Right ventricle myocardium superior (tissue), 1 donor: ENCODE results near the gene CDH2. TPM values are rescaled to one million over a fixed set of nuclear protein-coding genes. Genes with fewer than 3 reads are reported as not detected.
A peak's percentile ranks its signal among the peaks of the same experiment; 100 is the strongest.

Experiments
- ATAC-seq: fragments of 200-7000 bp; cut with Tn5 transposase; one replicate; pipeline ENCODE4 v1.9.1; 2020; ENCODE audit warnings: mild to moderate bottlenecking; ENCODE audit not compliant: poor library complexity
- DNase-seq: peaks from one replicate; pipeline ENCODE4 v3.0.0-alpha.2; 2020
- intact Hi-C: fragments of 100-400 bp; cut with DNase I; formaldehyde crosslinking; loops from one replicate; pipeline ENCODE4 v1.11.2; 2022
- total RNA-seq: library from RNA; stranded (reverse); fragmentation: NEBNext Ultra II Directional; extraction: Animal tissue kit (Norgen Biotek cat#: 25700); gene quantifications from one replicate; pipeline ENCODE4 v1.2.1, GENCODE V29; 2021
- donor health status: DM: no; HTN: yes; CAD: no; lungs with severe emphysema.

The CDH2 gene
- total RNA-seq, 1 donor from 2014 or later: 308 TPM

DNA sequence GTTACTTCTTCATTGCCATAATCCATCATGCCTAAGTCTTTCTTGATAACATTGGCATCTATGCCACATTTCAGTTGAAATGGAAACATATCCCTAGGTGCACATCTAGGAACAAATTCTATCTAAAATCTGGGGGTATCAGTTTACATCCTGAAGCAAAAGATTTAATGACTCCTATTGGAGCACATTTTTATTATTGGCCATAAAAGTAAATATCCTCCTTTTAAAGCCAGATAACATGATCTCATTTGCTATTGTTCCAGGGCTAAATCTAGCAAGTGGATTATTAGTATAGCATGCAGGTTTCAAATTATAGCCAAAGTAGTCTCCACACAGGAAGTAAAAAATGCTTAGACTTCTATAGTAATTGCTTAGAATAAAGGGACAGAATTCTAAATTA lies 193.2 kb downstream of the CDH2 start:
- ATAC-seq: no peak
- DNase-seq: no peak
- intact Hi-C loops: no loop called here

DNA sequence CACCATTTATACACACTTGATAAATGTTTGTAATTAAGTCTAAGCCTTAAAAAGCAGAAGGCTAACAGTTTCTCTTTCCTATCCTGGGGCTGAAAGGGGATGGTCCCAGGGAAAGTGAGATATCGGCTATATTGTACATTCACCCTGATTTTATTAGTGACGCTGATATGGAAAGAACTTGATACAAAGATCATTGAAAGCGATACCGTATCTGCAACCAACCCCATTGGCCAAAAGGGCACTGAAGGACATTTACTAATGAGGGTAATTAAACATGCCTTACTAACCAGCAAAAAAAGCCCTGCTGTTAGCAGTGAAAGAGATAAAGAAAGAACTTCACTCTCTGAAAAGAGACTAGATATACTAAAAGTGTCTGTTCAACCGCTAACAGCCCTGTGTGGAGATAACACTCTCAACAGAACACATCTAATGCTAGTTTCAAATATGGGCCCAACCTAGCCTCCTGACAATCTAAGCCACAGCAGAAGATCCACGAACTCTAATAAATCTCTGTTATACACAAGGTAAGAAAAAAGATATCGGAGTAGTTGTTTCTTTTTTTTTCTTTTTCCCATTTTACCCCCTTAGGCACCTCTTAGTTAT lies 200.0 kb downstream of the CDH2 start:
- intact Hi-C loops: no loop called here
- DNase-seq: no peak
- peak; percentile 42 for ATAC-seq

DNA sequence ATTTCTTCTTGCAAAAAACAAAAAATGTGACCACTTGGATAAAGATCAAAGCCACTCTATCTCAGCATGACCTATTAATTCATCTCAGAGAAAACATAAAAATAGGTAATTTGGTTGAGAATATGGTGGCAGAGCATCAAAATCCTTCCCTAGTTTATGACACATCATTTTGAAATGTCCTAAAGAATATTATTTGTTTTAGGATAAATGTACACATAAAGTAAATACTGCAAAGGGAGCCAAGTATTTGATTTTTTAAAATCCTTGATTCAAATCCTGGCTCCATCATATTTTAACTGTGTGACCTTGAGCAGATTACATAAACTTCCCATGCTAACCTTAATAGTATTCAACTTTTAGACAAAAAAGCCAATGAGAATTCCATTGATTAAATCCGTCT lies 206.6 kb downstream of the CDH2 start:
- ATAC-seq (no peak), DNase-seq (no peak)
- intact Hi-C loops: no loop called here

DNA sequence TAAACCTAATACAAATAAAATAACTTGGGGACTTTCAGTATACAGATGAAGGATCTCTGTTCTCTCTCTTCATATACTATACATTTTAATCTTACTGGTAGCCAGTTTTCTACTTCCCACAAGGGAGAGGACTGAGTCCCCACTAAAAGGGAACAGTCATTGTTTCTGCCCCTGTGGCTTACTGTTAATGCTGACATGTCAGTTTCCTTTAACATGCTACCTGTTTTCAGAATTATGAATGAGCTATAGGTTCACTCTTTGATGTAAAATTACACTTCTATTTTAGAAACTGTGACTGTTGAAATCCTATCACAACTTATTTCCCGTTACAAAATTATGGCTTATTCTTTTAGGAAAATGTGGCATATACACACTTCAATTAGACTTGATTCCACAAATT lies 207.7 kb downstream of the CDH2 start:
- DNase-seq (no peak), ATAC-seq (no peak)
- intact Hi-C loops: no loop called here

DNA sequence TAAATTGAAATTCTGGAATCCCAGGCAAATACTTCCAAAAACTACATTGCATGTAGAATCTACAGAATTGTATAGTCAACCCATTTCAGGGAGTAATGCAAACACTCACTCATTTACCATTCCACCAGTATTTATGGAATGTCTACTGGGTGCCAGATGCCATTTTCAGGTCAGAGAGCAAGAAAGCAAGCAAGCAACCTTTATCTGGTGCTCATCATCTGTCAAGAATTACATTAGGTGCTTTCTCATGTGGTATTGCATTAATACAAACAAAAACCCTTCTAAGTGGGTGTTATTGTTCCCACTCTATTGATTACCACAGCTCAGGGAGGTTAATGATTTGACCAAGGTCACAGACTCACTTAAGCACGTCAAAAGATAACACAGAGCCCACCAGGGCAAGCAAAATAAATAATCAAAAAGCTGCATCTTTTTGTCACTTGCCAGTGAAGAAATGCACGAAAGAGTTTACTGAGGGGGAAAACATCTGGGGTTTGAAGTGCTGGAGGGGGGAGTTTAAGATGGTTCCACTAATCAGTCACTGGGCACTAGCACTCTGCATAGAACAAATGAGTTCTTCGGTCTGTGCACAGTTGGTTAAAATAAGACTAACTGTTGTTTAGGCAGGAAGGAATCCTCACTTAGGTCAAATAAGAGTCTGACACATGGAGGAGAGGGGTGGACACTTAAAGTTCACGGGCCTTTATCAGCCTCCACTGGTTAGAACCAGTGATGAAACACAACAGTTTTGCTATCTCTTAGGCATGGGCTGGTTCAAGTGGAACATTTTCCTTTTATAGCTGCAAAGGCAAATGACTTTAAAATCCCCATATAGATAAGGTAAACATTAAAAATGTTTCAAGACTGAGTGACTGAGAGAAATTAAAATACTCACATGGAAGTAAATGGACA lies 208.8 kb downstream of the CDH2 start:
- no peak for ATAC-seq
- no peak for DNase-seq

DNA sequence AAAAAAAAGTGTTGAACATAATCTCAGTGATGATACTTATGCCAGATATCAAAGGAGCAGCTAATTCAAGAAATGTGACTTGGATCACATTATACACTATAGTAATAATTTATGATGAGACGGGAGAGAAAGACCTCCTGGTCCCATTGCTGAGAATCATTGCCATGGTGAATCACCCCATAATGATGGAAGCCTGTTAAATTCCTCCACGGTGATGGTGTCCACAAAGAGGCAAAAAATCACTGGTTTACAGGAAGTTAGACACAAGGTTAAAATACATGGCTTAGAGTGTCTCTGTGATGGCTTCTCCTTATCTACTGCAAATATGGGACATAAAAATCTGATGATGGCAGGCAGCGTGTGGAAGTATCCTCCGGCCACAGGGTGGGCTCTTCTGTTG lies 210.0 kb downstream of the CDH2 start:
- intact Hi-C loops: no loop called here
- no peak for DNase-seq
- no peak for ATAC-seq

More for the DNA sequence above, 208.8 kb downstream of the CDH2 start:
- intact Hi-C loops: no loop called here

DNA sequence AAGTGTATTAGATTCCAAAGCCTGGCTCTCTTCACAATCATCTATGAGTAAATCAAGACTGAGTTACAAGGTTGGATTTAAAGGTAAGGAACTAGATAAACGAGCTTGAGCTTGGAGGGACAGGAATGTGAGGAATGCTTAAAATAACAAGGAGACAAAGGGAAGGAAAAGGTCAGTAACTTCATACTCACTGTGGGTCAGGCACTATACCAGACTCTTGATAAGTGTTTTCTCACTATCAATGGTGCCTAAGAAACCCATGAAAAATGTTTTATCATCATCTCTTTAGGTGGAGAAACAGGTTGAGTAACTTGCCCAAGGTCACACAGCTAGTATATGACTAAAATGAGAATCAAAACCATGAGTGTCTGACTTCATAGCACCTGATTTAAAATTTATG lies 212.1 kb downstream of the CDH2 start:
- intact Hi-C loops: no loop called here
- DNase-seq: no peak
- ATAC-seq: no peak

DNA sequence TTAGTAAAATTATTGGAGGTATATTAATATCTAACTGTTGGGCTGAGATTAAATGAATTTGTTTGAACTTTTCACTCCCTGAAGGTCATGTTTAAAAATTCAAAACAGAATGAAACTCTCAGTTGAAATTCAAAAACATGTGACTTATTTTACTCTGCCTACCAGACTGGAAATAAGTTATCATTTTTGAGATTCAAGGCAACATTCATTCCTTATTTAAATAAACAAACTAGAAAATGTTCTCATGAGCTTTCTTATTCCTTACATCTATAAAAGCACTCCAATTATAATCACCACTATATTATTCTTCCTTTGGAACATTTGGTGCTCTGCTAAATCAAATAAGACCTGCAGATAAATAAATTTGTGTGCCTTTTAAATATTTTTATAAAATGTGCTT lies 217.8 kb downstream of the CDH2 start:
- ATAC-seq: no peak
- DNase-seq: no peak
- intact Hi-C loops: no loop called here

DNA sequence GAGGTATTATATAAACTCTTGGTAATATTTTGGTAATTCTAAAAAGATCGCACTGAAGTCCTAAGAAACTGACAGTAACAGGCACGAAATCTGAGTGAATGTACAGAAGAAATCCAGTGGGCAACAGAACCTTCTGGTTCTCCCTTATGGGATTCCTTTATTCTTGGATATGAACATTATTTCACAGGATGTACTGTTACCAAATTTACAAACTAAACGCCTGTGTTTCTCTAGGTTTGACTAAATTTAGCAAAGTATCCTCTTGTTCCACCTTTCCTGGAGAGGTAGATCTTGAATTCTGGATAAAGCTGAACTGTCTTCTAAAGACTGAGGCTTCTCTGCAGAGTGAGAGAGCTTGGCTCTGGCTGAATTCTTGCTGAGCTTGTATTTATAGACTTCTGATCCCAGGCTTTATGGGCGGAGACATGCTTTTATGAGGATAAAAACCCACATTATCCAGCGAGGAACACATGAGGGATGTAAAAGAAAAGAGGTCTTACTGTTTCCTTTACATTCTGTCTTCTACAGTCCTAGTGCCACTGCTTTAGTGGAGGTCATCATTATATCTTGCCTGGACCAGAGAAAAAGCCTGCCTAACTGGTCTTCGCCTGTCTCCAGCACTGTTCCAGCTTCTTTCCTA lies 220.8 kb downstream of the CDH2 start:
- intact Hi-C loops: no loop called here
- ATAC-seq: no peak
- no peak for DNase-seq

DNA sequence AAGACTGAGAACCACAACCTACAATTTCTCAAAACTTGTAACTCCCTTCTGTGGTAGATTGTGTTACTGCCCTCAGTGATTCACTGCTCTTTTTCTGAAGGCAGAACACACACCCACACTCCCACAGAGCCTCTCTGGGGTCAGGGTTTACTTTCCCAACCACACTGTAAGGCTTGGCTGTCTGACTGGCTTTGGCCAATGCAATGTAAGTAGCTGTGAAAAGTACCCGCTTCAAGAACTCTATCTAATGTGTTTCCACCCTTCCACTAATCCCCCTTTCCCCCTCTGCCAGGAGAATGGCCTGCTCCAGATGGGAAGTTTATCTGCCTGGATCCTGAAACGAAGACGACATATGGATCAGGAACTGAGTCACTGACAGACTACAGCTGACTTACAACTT lies 222.7 kb downstream of the CDH2 start:
- intact Hi-C loops: no loop called here
- ATAC-seq (no peak), DNase-seq (no peak)

DNA sequence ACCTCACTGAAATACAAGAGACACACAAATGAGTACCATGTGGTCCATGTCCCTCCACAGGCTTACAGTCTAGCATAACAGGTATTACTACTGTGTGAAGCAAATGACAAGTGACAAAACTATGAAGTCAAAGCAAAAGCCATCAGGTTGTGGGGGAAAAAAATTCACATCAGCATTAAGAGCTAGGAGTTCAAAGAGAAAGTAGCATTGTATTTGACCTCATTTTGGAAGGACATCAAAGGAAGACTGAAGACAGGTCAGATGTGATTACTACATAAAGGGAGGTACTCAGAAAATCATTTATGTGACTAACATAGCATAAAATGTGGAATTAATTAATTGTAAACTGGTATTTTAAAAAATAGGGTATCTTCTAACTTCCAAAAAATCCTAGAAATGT lies 224.2 kb downstream of the CDH2 start:
- intact Hi-C loops: no loop called here
- DNase-seq: no peak
- ATAC-seq: no peak

DNA sequence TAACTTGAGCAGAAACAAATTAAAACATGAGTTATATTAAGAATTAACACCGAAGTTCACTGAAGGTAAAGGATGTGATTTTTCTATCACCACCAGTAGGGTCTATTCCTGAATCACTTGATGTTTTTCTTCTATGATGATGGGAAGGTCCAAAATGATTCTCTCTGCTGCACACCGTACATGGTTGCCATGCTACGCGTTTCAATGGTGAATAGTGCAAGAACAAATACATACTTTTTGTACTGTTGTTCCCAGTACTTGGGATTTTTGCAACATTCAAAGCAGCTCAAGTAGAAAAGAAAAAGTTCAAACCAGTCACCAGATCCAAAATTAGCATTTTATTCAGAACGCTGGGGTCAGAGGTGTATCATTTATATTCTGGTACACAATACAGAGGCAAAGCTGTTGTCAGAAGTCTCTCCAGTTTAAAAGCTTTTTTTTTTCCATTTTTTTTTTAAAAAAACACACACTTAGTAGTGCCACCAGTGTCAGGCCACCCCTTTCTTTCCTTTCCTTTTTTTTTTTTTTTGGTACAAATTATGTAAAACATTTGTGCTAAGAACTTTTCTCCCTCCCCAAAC lies 226.2 kb downstream of the CDH2 start:
- ATAC-seq (no peak), DNase-seq (no peak)
- intact Hi-C loops: no loop called here

DNA sequence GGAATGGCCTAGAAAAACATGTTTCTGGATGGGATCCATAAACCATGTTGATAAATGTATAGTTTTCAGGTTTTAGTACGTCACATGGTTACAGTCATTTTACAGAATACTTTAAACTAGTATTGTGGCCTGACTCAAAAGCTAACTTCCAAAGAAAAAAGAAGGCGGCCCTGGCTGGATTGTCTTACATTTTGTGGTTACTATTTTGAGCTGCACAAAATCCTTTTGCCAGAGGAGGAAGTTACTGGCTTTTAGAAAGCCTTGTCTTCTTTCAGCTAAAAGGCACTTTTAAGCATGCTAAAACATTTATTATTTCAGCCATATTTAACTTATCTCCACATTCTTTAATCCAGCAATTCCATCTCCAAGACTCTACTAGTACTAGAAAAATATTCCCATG lies 227.9 kb downstream of the CDH2 start:
- DNase-seq (no peak), ATAC-seq (no peak)
- intact Hi-C loops: no loop called here

DNA sequence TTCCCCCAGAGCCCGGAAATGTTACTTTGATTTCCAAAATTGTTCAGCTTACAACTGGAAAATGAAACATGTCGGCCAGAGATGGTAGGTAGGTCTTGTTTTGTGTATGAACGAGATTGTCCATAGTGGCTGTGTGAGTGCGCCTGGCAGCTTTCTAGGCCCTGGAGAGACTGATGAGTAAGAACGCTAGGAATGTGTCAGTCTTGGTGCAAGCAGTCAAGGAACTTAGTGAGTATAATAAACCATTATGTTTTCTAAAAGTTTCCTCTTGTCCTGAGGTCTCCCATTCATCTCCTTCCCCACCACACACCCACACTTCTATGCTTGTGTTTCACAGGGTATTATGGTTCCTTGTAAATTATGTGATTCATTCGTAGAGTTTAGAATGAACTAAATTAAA lies 234.2 kb downstream of the CDH2 start:
- intact Hi-C loops: no loop called here
- no peak for ATAC-seq
- DNase-seq: no peak

DNA sequence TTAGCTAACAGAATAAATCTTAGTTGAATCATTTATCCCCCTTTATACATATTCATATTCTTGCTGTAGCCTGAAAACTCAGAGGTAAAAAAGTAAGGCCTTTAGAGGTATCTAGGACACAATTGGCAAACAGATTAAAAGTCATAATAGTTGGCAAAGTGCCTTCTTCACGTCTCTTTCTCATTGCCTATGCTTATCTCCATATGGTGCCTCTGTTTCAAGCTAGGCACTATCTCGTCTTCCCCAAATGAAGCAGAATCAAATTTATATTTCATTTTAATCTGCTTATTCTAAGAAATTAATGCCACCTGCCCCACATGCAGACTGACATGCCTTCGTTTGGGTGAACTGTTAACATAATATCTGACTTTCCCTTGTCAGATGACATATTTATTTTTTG lies 245.4 kb downstream of the CDH2 start:
- intact Hi-C loops: no loop called here
- DNase-seq (no peak), ATAC-seq (no peak)

DNA sequence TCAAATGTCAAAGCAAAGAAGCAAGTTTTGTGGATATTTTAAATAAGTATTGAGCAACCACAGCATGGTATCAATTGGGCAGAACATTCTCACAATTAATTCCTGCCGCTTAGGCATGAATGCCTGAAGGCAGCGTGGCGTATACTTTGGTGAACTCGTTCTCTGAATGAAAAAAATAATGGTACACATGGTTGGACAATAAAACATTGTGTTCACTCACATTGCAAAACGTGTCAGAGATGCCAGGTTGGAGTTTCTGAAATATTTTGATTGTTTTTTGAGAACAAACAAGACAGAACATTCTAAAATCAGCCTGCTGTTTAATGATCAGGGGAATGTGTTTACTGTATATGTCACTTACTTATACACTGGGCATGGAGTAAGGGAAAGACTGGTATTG lies 254.2 kb downstream of the CDH2 start:
- ATAC-seq (no peak), DNase-seq (no peak)
- intact Hi-C loops: no loop called here

DNA sequence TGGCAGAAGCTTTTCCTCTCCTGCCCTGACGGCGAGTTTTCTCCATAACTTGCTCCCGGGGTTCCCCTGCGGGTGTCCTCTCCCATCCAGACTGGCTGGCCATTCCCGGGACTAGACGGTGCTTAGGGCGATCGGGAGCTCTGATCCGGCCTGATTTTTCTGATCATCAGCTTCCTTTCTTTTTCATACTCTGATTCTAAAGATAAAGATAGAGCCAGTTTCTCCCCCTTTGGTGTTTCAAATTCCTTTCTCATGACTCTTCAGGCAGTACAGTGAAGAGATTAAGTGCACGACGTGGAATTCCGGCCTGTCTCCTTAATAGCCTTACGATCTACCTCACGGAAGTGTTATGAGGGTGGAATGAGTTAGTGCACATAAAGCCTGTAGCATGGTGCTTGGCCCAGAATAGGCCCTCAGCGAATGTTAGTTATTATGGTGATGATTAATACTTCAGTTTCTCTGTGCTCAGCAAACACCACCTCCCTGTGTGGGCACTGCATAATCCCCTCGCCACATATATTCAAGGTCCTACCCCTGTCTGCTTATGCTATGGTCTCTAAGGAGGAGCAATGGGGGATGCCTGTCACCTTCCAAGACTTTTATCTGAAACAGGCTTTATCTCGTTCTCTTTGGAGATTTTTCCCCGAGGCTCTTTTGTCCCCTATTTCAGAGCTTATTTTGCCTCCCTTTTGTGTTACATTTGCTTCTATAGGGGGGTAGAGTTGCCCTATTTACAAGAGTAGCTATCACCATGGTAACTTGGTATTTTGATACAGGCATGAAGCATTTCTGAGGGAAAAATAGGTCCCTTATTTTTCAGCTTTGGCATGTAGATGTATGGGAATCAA lies 254.8 kb downstream of the CDH2 start:
- DNase-seq (no peak), ATAC-seq (no peak)
- intact Hi-C loops: no loop called here

DNA sequence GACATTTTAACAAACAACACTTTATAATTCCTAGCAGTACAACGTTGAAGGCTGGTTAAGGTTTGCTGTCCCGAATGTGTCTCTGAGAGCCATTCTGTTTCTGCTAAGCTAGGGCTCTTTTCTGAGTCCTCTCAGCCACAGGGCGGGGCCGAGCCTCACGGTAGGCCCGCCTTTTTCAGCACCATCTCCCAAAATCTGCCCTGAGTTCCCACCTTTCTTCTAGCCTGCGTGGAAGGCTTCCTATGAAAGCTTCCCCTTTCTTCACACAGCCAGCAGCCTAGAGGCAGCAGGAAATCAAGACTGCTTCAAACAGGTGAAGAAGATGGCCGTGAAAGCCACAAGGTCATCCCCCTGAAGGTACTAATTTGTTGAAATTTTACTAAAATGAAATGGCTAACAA lies 255.5 kb downstream of the CDH2 start:
- DNase-seq (no peak), ATAC-seq (no peak)
- intact Hi-C loops: no loop called here

DNA sequence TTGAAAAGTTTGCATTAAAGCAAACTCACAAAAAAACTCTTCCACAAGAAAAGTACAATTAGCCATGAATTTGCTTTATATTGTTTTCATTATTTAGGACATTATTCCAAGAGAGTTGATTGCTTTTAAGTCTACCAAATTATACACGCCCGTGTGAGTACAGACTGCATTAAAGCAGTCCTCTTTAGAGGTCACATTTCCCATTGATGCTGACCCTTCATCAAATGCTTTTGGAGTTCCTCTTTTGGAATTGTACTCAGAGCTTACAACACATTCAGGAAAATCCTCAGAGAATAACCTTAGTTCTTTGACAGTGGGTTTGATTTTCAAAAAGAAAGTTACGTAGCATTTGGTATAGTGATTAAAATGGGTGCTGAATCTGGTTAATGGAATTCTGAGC lies 256.1 kb downstream of the CDH2 start:
- intact Hi-C loops: no loop called here
- DNase-seq: no peak
- no peak for ATAC-seq
